GM19239 (cell line): Measurements from ENCODE around the gene ASIC3.

ENCODE experiments used
- DNase-seq: peaks from one replicate; pipeline ENCODE4 v3.0.0; 2011; ENCODE audit warnings: low spot score; ENCODE audit not compliant: insufficient read length
- FAIRE-seq: peaks from 2 replicates; lab custom pipeline; 2011; peaks lifted over from hg19 to GRCh38; lab: Jason Lieb, UNC

The ASIC3 gene

DNA sequence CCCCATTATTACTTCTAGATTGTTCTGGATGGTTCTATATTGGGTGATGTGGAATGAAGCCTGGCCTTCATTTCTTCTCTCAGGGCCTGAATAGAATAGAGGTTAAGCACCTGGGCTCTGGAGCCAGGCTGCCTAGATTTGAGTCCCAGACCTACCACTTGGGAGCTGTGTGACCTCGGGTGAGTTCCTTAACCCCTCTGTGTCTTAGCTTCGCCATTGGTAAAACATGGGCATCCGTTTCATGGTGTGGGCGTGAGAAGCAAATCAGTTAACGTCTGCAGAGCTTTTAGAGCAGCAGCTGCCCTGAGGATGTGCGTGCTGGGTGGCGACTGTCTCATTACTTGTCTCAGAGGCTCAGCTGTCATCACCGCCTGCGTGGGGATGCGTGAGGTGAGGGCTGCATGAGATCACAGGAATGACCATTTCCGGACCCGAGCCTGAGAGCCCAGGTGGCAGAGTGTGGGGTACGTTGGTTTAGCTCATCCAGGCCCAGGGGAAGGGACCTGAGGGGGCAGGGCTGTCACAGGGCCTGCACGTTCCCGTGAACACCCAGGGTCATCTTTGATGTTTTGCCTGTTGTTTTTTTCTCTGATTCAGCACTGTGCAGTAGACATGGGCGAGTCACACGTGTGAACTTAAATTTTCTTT, 47.6 kb downstream of the ASIC3 start:
- DNase-seq = no peak
- FAIRE-seq = no peak

DNA sequence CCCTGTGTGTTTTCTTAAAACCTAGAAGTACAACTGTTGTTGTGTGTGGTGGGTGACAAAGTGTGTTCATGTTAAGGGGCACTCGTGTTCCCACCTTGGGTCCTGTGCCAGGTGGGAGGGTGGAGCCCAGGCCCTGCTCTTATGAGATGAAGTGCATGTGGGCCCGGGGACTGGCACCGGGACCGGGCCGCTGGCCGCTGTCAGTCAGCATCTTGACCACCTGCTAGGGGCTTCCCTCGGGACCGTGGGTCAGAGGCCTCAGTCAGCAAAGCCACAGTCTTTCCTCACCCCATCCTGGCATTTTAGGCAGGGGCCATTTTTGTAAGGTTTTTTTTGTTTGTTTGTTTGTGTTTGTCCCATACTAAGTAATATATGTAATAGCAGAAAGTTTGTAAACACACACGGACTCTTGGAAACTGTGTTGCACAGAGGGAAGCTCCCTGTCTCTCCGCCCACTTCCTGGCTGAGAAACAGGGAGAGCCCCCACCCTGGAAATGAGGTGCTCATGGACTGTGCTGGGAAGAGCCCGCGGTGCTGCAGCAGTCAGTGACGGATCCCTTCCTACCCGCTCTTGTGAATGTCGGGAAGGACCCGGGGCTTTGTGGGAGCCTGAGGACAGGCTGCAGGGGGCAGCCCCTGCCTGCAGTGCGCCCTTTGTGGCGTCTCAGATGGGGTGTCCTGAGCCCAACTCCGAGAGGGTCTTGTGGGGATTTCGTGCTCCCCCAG, 51.3 kb downstream of the ASIC3 start:
- DNase-seq (no peak), FAIRE-seq (no peak)

DNA sequence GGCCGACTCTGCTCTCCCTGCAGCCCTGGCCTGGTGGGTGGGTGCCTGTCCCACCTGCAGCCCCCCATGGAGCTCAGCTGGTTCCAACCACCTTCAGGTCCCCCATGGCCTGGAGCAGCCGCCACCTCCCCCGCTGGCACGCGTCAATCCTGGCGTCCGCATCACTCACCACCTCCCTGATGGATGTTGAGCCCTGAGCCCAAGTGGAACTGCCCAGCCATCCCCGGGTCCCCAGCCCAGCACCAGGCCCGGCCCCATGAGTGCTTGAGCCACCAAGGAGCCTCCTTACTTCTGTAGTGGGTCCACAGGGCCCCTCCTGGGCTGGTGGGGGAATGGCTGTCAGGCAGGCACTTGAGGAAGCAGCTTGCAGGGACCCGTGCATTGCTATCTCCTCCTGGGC, 52.6 kb downstream of the ASIC3 start:
- FAIRE-seq (no peak), DNase-seq (no peak)

DNA sequence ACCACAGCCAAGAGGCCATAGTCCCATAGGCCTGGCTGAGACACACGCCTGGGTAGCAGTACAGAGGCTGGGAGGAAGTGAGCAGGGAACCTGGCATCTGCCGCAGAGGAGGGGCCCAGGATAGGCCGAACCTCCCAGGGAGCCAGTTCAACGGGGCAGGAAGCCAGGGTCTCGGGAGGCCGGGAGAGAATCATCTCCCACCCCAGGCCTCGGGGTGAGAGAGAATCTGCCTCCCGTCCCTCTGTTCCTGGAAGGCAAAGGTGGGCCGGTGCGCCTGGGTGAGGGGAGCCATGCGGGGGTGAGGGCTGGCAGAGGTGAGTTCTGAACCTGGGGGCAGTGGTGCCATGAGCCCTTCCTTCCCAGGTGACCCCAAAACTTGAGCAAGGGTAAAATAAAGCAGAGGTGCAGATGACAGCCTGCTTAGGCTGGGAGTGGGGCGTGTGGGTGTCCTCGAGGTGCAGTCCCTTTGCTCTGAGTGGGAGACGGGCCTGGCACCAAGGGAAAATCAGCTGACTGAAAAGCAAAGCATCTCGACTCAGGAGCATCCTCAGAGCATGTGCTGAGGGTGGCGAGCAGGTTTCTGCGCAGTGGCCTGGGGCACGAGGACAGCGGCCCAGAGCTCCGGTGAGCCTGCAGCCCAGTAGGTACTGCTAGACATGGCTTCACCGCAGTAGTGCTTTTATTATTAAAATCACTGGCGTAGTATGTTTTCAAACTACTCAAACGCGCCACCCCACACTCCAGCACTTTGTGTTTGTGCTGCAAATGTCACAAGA, 53.5 kb downstream of the ASIC3 start:
- DNase-seq (no peak), FAIRE-seq (no peak)
